ENCODE data around the gene KCNJ11.

Gene KCNJ11

GRCh38 chr11:17351172-17351509 lies 37.3 kb downstream of the KCNJ11 start:
- DNase-seq (ENCODE audit: insufficient read length, low spot score): no peak
- no peak for FAIRE-seq
- no peak for TF ChIP-seq POLR2A (IDR thresholded peaks at IDR 0.05; ENCODE audit: low read depth, low read length)

GRCh38 chr11:17350455-17351171 lies 37.8 kb downstream of the KCNJ11 start:
- FAIRE-seq: no peak
- no peak for TF ChIP-seq POLR2A (IDR thresholded peaks at IDR 0.05; ENCODE audit: low read depth, low read length)
- DNase-seq (ENCODE audit: insufficient read length, low spot score): no peak

GRCh38 chr11:17347676-17348075 lies 40.8 kb downstream of the KCNJ11 start:
- FAIRE-seq (no peak), DNase-seq (ENCODE audit: insufficient read length, low spot score) (no peak)
- TF ChIP-seq POLR2A (IDR thresholded peaks at IDR 0.05; ENCODE audit: low read depth, low read length): no peak

DNA sequence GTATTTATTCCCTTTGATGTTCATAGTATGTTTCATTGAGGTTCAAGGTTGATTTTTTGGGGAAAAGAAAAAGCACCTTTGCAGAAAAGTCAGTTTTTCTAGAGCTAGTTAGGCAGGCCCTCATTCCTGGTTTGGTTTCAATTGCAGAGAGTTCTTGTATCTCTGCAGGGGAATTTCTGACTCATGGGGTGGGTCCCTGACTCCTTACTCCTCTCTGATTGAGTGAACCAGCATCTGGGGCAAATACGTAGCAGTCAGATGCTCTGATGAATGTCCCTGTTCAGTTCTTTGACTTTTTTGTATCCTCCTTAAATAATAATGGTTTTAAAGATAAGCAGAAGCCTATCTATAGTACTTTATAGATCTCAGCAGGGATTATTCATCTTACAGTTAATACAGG lies 44.6 kb downstream of the KCNJ11 start:
- peak; percentile 49 for DNase-seq (ENCODE audit: insufficient read length, low spot score)
- peak; percentile 92 for FAIRE-seq
- TF ChIP-seq POLR2A (IDR thresholded peaks at IDR 0.05; ENCODE audit: low read depth, low read length): no peak

- FAIRE-seq: no peak
- DNase-seq (ENCODE audit: insufficient read length, low spot score): no peak
- TF ChIP-seq POLR2A (IDR thresholded peaks at IDR 0.05; ENCODE audit: low read depth, low read length): no peak
These were observed 45.2 kb downstream of the KCNJ11 start for GRCh38 chr11:17343257-17343656.
